Measurements from ENCODE around the gene CRELD2. TPM values are rescaled to one million over a fixed set of nuclear protein-coding genes. Genes with fewer than 3 reads are reported as not detected.

Gene CRELD2
- total and polyA plus RNA-seq, 2 of the 13 experiments (the other 11 are each of a cell fraction or from before 2014, with no cell fraction given): 17.2 to 44.7 TPM

- TF ChIP-seq ZBTB2 (CRISPR knock-in tag; IDR thresholded peaks at IDR 0.05; ENCODE audit: low read depth): peak; percentile 70
- no peak for TF ChIP-seq ZMYM3 (CRISPR knock-in tag; IDR thresholded peaks at IDR 0.05)
- peak; percentile 80 for TF ChIP-seq DMAP1 (CRISPR knock-in tag; IDR thresholded peaks at IDR 0.05)
- TF ChIP-seq ZNF816 (CRISPR knock-in tag; IDR thresholded peaks at IDR 0.05; ENCODE audit: borderline replicate concordance): peak; percentile 17; the same call in 1 of the 2 replicates
- peak; percentile 92 for TF ChIP-seq ARID4A (CRISPR knock-in tag; IDR thresholded peaks at IDR 0.05; ENCODE audit: borderline replicate concordance)
- TF ChIP-seq POLR2G (IDR thresholded peaks at IDR 0.05; ENCODE audit: low read depth, low read length): peak; percentile 79
- TF ChIP-seq STAT6 (CRISPR knock-in tag; IDR thresholded peaks at IDR 0.05; ENCODE audit: borderline replicate concordance): 0 out of 2 replicates have a peak, but pooled peaks have one; percentile 39
- TF ChIP-seq SNAI1 (CRISPR knock-in tag; IDR thresholded peaks at IDR 0.05; ENCODE audit: borderline replicate concordance): no peak
- peak; percentile 77 to 89 for TF ChIP-seq POLR2A (IDR thresholded peaks at IDR 0.05; ENCODE audit: insufficient read depth in 1 of 2, low read depth in 2 of 2, low read length in 2 of 2)
- no peak for TF ChIP-seq ZNF737 (CRISPR knock-in tag; IDR thresholded peaks at IDR 0.05; ENCODE audit: borderline replicate concordance)
- TF ChIP-seq E2F5 (CRISPR knock-in tag; conservative IDR thresholded peaks at IDR 0.05): peak; percentile 73
- no peak for TF ChIP-seq ZNF557 (CRISPR knock-in tag; IDR thresholded peaks at IDR 0.05)
- TF ChIP-seq ZFX (CRISPR knock-in tag; IDR thresholded peaks at IDR 0.05; ENCODE audit: low read depth): peak; percentile 95
- no peak for TF ChIP-seq HMGA1 (CRISPR knock-in tag; conservative IDR thresholded peaks at IDR 0.05)
- TF ChIP-seq ZNF598 (CRISPR knock-in tag; IDR thresholded peaks at IDR 0.05; ENCODE audit: borderline replicate concordance): no peak; the same call in 1 of the 2 replicates
- no peak for TF ChIP-seq NONO (IDR thresholded peaks at IDR 0.05)
- TF ChIP-seq NONO (CRISPR knock-in tag; conservative IDR thresholded peaks at IDR 0.05): peak; percentile 78
- no peak for TF ChIP-seq GPBP1L1 (CRISPR knock-in tag; IDR thresholded peaks at IDR 0.05)
Observed at GRCh38 chr22:49917974-49918910, at the start of gene CRELD2, which contains the start of gene ALG12 (continued).

Data from HepG2 (cell line).